ENCODE results near the gene C1QTNF8. TPM values are rescaled to one million over a fixed set of nuclear protein-coding genes. Genes with fewer than 3 reads are reported as not detected.

Gene C1QTNF8
- total and polyA plus RNA-seq, 2 of the 13 experiments (the other 11 are each of a cell fraction or from before 2014, with no cell fraction given), result 0.09 TPM; not detected in 1

GRCh38 chr16:1137604-1138003, 41.6 kb upstream of the C1QTNF8 start (continued):
- no peak for TF ChIP-seq ZNF609 (CRISPR knock-in tag; IDR thresholded peaks at IDR 0.05; ENCODE audit: borderline replicate concordance)
- TF ChIP-seq ZNF574 (CRISPR knock-in tag; IDR thresholded peaks at IDR 0.05), result no peak
- no peak for TF ChIP-seq AGO1 (IDR thresholded peaks at IDR 0.05; ENCODE audit: low read depth, low read length, poor library complexity, severe bottlenecking)
- peak; percentile 64; the same call in 1 of the 2 replicates for TF ChIP-seq TFDP1 (CRISPR knock-in tag; IDR thresholded peaks at IDR 0.05; ENCODE audit: borderline replicate concordance)
- no peak for TF ChIP-seq ZNF564 (CRISPR knock-in tag; IDR thresholded peaks at IDR 0.05)
- TF ChIP-seq NFKBIZ (CRISPR knock-in tag; IDR thresholded peaks at IDR 0.05), result no peak
- no peak for TF ChIP-seq EP300 (IDR thresholded peaks at IDR 0.05; ENCODE audit: low read depth in 2 of 2, low read length in 2 of 2)
- peak; percentile 62 for TF ChIP-seq EP300 (CRISPR knock-in tag; IDR thresholded peaks at IDR 0.05; ENCODE audit: borderline replicate concordance)
- no peak for TF ChIP-seq ZNF558 (CRISPR knock-in tag; IDR thresholded peaks at IDR 0.05; ENCODE audit: borderline replicate concordance)
- TF ChIP-seq SRY (CRISPR knock-in tag; IDR thresholded peaks at IDR 0.05), result no peak
- TF ChIP-seq RFX5 (IDR thresholded peaks at IDR 0.05; ENCODE audit: low read depth, low read length), result no peak
- no peak for TF ChIP-seq SMARCC2 (IDR thresholded peaks at IDR 0.05)
- no peak for TF ChIP-seq ZNF280D (CRISPR knock-in tag; IDR thresholded peaks at IDR 0.05)
- no peak for TF ChIP-seq ZSCAN31 (CRISPR knock-in tag; IDR thresholded peaks at IDR 0.05; ENCODE audit: low read depth)
- no peak for TF ChIP-seq PAF1 (CRISPR knock-in tag; IDR thresholded peaks at IDR 0.05)
- no peak for TF ChIP-seq GMEB2 (CRISPR knock-in tag; IDR thresholded peaks at IDR 0.05; ENCODE audit: low read depth)
- TF ChIP-seq TGIF2 (CRISPR knock-in tag; IDR thresholded peaks at IDR 0.05), result peak; percentile 58; the same call in 1 of the 2 replicates
